Upper lobe of right lung (tissue), 1 donor: ENCODE results near the gene ACOXL. TPM values are rescaled to one million over a fixed set of nuclear protein-coding genes. Genes with fewer than 3 reads are reported as not detected.

ENCODE experiments used
- ATAC-seq: fragments of 200-7000 bp; cut with Tn5 transposase; one replicate; pipeline ENCODE4 v1.9.1; 2020; ENCODE audit warnings: mild to moderate bottlenecking, moderate library complexity
- DNase-seq: peaks from one replicate; pipeline ENCODE4 v3.0.0-alpha.2; 2020
- H3K27ac ChIP-seq: fragments of 200-600 bp; one replicate; pipeline ENCODE4 v1.8.0; 2022
- H3K27me3 ChIP-seq: fragments of 200-600 bp; one replicate; pipeline ENCODE4 v1.8.0; 2022; ENCODE audit warnings: mild to moderate bottlenecking
- H3K36me3 ChIP-seq: fragments of 200-600 bp; one replicate; pipeline ENCODE4 v1.8.0; 2022
- H3K4me1 ChIP-seq: fragments of 200-600 bp; one replicate; pipeline ENCODE4 v1.8.0; 2022
- H3K4me3 ChIP-seq: fragments of 200-600 bp; one replicate; pipeline ENCODE4 v1.8.0; 2022; ENCODE audit warnings: mild to moderate bottlenecking
- H3K9me3 ChIP-seq: fragments of 200-600 bp; one replicate; pipeline ENCODE4 v1.8.0; 2022
- intact Hi-C: fragments of 100-400 bp; cut with DNase I; formaldehyde crosslinking; loops from one replicate; pipeline ENCODE4 v1.11.0; 2022
- total RNA-seq: library from RNA; stranded (reverse); fragmentation: NEBNext Ultra II Directional; extraction: Animal tissue kit (Norgen Biotek cat#: 25700); gene quantifications from one replicate; pipeline ENCODE4 v1.2.1, GENCODE V29; 2021
- TF ChIP-seq, protein P1 (sequence below): fragments of 200-600 bp; IDR thresholded peaks from one replicate; pipeline ENCODE4 v1.8.0; 2022; ENCODE audit warnings: antibody characterized with exemption
- donor health status: DM: no; HTN: yes; CAD: no; lungs with severe emphysema.

The ACOXL gene
- total RNA-seq, 1 donor from 2014 or later: 47.5 TPM

DNA sequence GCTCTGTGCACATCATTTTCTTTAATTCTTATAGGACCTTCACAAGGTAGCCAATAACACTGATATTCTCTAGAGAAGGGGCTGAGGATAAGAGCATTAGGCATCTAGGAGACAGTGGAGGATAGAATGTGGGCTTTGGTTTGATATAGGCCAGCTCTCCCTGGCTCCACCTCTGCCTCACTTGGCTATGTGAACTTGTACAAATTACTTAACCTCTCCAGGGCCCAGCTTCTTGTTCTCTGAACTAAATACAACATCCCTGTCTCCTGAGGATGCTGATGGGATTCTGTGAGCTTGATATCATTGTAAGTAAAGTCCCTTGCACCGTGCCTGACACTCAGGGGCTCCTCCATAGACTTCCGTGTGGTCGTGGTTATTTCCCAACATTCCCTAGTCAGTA lies 87.3 kb downstream of the ACOXL start:
- Histone ChIP-seq H3K27me3 (no peaks in the 10 kb centered on the region), H3K4me1 (no peaks in the 10 kb centered on the region), H3K36me3 (no peaks in the 10 kb centered on the region), H3K9me3 (no peaks in the 10 kb centered on the region), H3K27ac (no peak overlapping the region), H3K4me3 (no peak overlapping the region)
- TF ChIP-seq, protein P1, sequence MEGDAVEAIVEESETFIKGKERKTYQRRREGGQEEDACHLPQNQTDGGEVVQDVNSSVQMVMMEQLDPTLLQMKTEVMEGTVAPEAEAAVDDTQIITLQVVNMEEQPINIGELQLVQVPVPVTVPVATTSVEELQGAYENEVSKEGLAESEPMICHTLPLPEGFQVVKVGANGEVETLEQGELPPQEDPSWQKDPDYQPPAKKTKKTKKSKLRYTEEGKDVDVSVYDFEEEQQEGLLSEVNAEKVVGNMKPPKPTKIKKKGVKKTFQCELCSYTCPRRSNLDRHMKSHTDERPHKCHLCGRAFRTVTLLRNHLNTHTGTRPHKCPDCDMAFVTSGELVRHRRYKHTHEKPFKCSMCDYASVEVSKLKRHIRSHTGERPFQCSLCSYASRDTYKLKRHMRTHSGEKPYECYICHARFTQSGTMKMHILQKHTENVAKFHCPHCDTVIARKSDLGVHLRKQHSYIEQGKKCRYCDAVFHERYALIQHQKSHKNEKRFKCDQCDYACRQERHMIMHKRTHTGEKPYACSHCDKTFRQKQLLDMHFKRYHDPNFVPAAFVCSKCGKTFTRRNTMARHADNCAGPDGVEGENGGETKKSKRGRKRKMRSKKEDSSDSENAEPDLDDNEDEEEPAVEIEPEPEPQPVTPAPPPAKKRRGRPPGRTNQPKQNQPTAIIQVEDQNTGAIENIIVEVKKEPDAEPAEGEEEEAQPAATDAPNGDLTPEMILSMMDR: no peak
- ATAC-seq: no peak
- DNase-seq: no peak
- intact Hi-C loops: no loop called here

DNA sequence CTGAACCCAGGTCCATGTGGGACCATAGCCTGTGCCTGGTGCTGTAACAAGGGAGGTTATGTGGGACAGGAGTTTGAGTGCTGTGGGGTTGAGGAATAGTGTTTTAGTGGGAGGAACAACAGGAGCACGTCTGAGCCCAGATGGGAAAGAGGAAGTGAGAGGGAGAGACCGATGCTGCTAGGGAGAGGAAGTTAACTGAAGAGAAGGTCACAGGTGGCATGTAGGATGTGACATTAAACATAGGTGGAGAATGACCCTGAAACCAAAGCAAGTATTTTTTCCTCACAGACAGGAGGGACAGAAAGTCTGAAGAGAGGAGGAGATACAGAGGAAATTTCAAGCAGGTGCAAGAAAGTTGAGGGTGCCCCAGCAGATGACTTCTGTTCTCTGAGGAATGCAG lies 87.8 kb downstream of the ACOXL start:
- no peaks in the 10 kb centered on the region for H3K27me3 ChIP-seq
- H3K9me3 ChIP-seq: no peaks in the 10 kb centered on the region
- intact Hi-C loops: no loop called here
- ATAC-seq (peak; percentile 68), DNase-seq (no peak)
- no peak overlapping the region for H3K27ac ChIP-seq
- H3K4me1 ChIP-seq: no peaks in the 10 kb centered on the region
- H3K4me3 ChIP-seq: no peak overlapping the region
- TF ChIP-seq, protein P1: no peak
- no peaks in the 10 kb centered on the region for H3K36me3 ChIP-seq

DNA sequence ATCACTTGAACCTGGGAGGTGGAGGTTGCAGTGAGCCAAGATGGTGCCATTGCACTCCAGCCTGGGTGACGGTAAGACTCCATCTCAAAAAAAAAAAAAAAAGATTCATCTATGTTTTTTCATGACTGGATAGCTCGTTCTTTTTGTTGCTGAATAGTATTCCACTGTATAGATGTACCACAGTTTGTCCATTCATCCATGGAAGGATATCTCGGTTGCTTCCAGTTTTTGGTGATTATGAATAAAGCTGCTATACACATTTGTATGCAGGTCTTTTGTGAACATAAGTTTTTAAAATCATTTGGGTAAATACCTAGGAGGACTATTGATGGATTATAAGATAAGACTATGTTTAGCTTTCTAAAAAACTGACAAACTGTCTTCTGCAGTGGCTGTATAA lies 90.8 kb downstream of the ACOXL start:
- intact Hi-C loops: no loop called here
- TF ChIP-seq, protein P1: no peak

DNA sequence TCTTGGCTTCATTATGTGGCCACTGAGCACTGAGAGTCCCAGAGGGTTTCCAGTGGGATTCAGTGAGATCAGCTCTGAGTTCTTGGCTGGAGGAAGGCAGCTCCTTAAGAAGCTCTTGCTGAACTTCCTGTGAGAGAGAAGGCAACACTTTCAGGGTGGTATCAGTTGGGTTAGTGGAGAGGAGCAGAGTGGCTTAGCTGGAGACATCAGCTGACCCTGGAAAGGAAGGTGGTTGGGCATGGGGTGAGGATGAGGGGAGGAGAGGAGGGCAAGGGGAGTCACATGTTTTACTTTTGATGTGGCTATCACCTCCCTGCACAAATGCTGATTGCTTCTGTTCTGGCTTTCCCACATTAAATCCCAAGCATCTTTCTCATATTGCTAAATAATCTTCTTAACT lies 95.1 kb downstream of the ACOXL start:
- peaks cover 5% of the 10 kb centered on the region for H3K4me1 ChIP-seq
- H3K36me3 ChIP-seq: no peaks in the 10 kb centered on the region
- H3K27me3 ChIP-seq: peaks cover 6% of the 10 kb centered on the region
- H3K4me3 ChIP-seq: no peak overlapping the region
- TF ChIP-seq, protein P1: no peak
- ATAC-seq (no peak), DNase-seq (no peak)
- no peaks in the 10 kb centered on the region for H3K9me3 ChIP-seq
- intact Hi-C loops: no loop called here
- no peak overlapping the region for H3K27ac ChIP-seq

More for the DNA sequence above, 90.8 kb downstream of the ACOXL start:
- Histone ChIP-seq H3K4me1 (no peaks in the 10 kb centered on the region), H3K4me3 (no peak overlapping the region), H3K27me3 (no peaks in the 10 kb centered on the region), H3K27ac (no peak overlapping the region), H3K36me3 (no peaks in the 10 kb centered on the region), H3K9me3 (no peaks in the 10 kb centered on the region)
- ATAC-seq: no peak
- no peak for DNase-seq

DNA sequence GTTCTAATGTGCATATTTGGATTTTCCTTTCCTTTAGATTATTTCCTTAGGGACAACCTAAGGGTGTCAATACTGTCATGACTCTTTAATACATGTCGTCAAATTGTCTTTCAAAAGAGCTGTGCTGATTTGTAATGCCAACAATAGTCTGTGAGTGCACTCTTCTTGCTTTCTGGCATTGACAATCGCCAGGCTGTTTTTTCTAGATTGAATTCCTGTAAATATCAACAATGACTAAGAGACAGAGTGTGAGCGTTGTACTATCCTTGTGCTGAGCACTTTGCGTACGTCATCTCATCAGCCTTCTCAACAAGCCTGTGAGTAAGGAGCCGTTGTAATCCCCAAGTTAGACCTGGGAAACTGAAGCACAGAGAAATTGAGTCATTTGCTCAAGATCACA lies 96.0 kb downstream of the ACOXL start:
- H3K27me3 ChIP-seq: peaks cover 6% of the 10 kb centered on the region
- no peak for ATAC-seq
- no peaks in the 10 kb centered on the region for H3K9me3 ChIP-seq
- DNase-seq: no peak
- intact Hi-C loops: no loop called here
- H3K36me3 ChIP-seq: no peaks in the 10 kb centered on the region
- H3K4me3 ChIP-seq: no peak overlapping the region
- no peak overlapping the region for H3K27ac ChIP-seq
- H3K4me1 ChIP-seq: peaks cover 5% of the 10 kb centered on the region
- TF ChIP-seq, protein P1: no peak
